IMR-90 (cell line): ENCODE data around the gene ITGAX. TPM values are rescaled to one million over a fixed set of nuclear protein-coding genes. Genes with fewer than 3 reads are reported as not detected.
A peak's percentile ranks its signal among the peaks of the same experiment; 100 is the strongest.

Experiments
- ATAC-seq: fragments of 200-7000 bp; cut with Tn5 transposase; 2 replicates; pipeline ENCODE4 v1.9.1; 2020; ENCODE audit warnings: low read depth, mild to moderate bottlenecking, moderate library complexity
- BruUV-seq: library from RNA; stranded (reverse); fragments of 400-500 nt; replicated peaks from 2 replicates; lab custom pipeline; 2021; lab: Mats Ljungman, UMichigan
- CTCF ChIA-PET: fragments of 300-600 bp; formaldehyde crosslinking; extraction: SDS; loops from one replicate; lab custom pipeline; 2021; ENCODE audit warnings: antibody characterized with exemption; lab: Yijun Ruan, JAX
- POLR2A ChIA-PET: fragments of 300-600 bp; sonication (Branson Sonifier 250); formaldehyde crosslinking; loops from one replicate; lab custom pipeline; 2022; ENCODE audit warnings: antibody characterized with exemption; ENCODE audit not compliant: unreplicated experiment; lab: Charles Lee
- DNase-seq: peaks from one replicate; pipeline ENCODE4 v3.0.0; 2013
- H2AFZ ChIP-seq: replicated peaks from 2 replicates; pipeline ENCODE3; 2013; ENCODE audit warnings: low read length, mild to moderate bottlenecking; ENCODE audit not compliant: poor library complexity
- H2AK5ac ChIP-seq: 2 replicates; pipeline ENCODE4 v1.6.1; 2013; ENCODE audit warnings: low read depth, low read length, inconsistent platforms
- H2AK9ac ChIP-seq: replicated peaks from 2 replicates; pipeline ENCODE3; 2013; ENCODE audit warnings: mild to moderate bottlenecking, low read depth, low read length, moderate library complexity; ENCODE audit not compliant: poor library complexity
- H2BK120ac ChIP-seq: 2 replicates; pipeline ENCODE4 v1.6.1; 2013; ENCODE audit warnings: low read depth, low read length, inconsistent platforms
- H2BK15ac ChIP-seq: 3 replicates; pipeline ENCODE4 v1.6.1; 2013; ENCODE audit warnings: low read depth, low read length, inconsistent platforms
- H2BK20ac ChIP-seq: 2 replicates; pipeline ENCODE4 v1.6.1; 2013; ENCODE audit warnings: low read depth, mild to moderate bottlenecking, inconsistent platforms, low read length, moderate library complexity
- H2BK5ac ChIP-seq: 2 replicates; pipeline ENCODE4 v1.6.1; 2013; ENCODE audit warnings: mild to moderate bottlenecking, low read depth, low read length, inconsistent platforms; ENCODE audit not compliant: poor library complexity, severe bottlenecking
- H3K14ac ChIP-seq: replicated peaks from 2 replicates; pipeline ENCODE4 v1.6.1; 2013; ENCODE audit warnings: low read depth, low read length, inconsistent platforms
- H3K18ac ChIP-seq: 2 replicates; pipeline ENCODE4 v1.6.1; 2013; ENCODE audit warnings: low read depth, low read length, control low read depth
- H3K23ac ChIP-seq: 2 replicates; pipeline ENCODE4 v1.6.1; 2013; ENCODE audit warnings: low read depth, low read length, inconsistent platforms
- H3K27ac ChIP-seq: 2 replicates; pipeline ENCODE4 v1.5.1; 2013; ENCODE audit warnings: mild to moderate bottlenecking, control low read depth, low read length; ENCODE audit not compliant: insufficient read depth
- H3K27me3 ChIP-seq: 2 replicates; pipeline ENCODE4 v1.6.1; 2013; ENCODE audit warnings: low read length; ENCODE audit not compliant: control insufficient read depth, insufficient read depth
- H3K36me3 ChIP-seq: 2 replicates; pipeline ENCODE4 v1.6.1; 2013; ENCODE audit warnings: low read length, mixed read lengths; ENCODE audit not compliant: control insufficient read depth, insufficient read depth
- H3K4ac ChIP-seq: 2 replicates; pipeline ENCODE4 v1.6.1; 2013; ENCODE audit warnings: low read depth, low read length, inconsistent platforms
- H3K4me1 ChIP-seq: 2 replicates; pipeline ENCODE4 v1.6.1; 2013; ENCODE audit warnings: low read length, mixed read lengths; ENCODE audit not compliant: control insufficient read depth, insufficient read depth
- H3K4me2 ChIP-seq: 2 replicates; pipeline ENCODE4 v1.6.1; 2013; ENCODE audit warnings: low read depth, mild to moderate bottlenecking, control low read depth, low read length, moderate library complexity
- H3K4me3 ChIP-seq: 2 replicates; pipeline ENCODE4 v1.5.1; 2013; ENCODE audit warnings: low read depth, mild to moderate bottlenecking, control low read depth, low read length, moderate library complexity; ENCODE audit not compliant: insufficient read depth
- H3K56ac ChIP-seq: 2 replicates; pipeline ENCODE4 v1.6.1; 2013; ENCODE audit warnings: low read length, inconsistent platforms; ENCODE audit not compliant: insufficient read depth; ENCODE audit errors: extremely low read depth
- H3K79me1 ChIP-seq, 2 experiments: 2 replicates each; pipeline ENCODE4 v1.6.1; 2013; ENCODE audit warnings: low read length in 2 of 2, inconsistent platforms in 1 of 2, low read depth in 1 of 2
- H3K9ac ChIP-seq: 2 replicates; pipeline ENCODE4 v1.6.1; 2013; ENCODE audit warnings: low read depth, low read length, control low read depth
- H3K9me1 ChIP-seq: 2 replicates; pipeline ENCODE4 v1.6.1; 2013; ENCODE audit warnings: low read length, inconsistent platforms; ENCODE audit not compliant: insufficient read depth
- H3K9me3 ChIP-seq: 2 replicates; pipeline ENCODE4 v1.6.1; 2013; ENCODE audit warnings: low read length; ENCODE audit not compliant: control insufficient read depth, insufficient read depth
- H4K20me1 ChIP-seq: 2 replicates; pipeline ENCODE4 v1.6.1; 2013; ENCODE audit warnings: low read length, inconsistent platforms; ENCODE audit not compliant: insufficient read depth
- H4K5ac ChIP-seq: 2 replicates; pipeline ENCODE4 v1.6.1; 2013; ENCODE audit warnings: mild to moderate bottlenecking, low read depth, low read length, control low read depth
- H4K8ac ChIP-seq, 2 experiments: 2 replicates each; pipeline ENCODE4 v1.6.1; 2013; ENCODE audit warnings: low read depth in 2 of 2, low read length in 2 of 2, control low read depth in 1 of 2, inconsistent platforms in 1 of 2
- H4K91ac ChIP-seq: 2 replicates; pipeline ENCODE4 v1.6.1; 2013; ENCODE audit warnings: low read depth, low read length, inconsistent platforms; ENCODE audit not compliant: insufficient read depth
- CHD1 ChIP-seq: IDR thresholded peaks from 2 replicates; pipeline ENCODE4 v1.6.1; 2012; ENCODE audit warnings: low read depth, low read length, improper control_type of control experiment
- ELK1 ChIP-seq: fragments of 150-350 bp; IDR thresholded peaks from 2 replicates; pipeline ENCODE4 v1.6.1; 2016; ENCODE audit warnings: low read depth, mild to moderate bottlenecking, low read length, moderate library complexity, borderline replicate concordance
- FOS ChIP-seq: fragments of 150-350 bp; IDR thresholded peaks from 2 replicates; pipeline ENCODE4 v1.6.1; 2016; ENCODE audit warnings: low read depth, low read length
- MAZ ChIP-seq: IDR thresholded peaks from 2 replicates; pipeline ENCODE4 v1.6.1; 2012; ENCODE audit warnings: low read depth, mild to moderate bottlenecking, low read length, improper control_type of control experiment, moderate library complexity, borderline replicate concordance
- MXI1 ChIP-seq: IDR thresholded peaks from 2 replicates; pipeline ENCODE4 v1.6.1; 2012; ENCODE audit warnings: low read depth, mild to moderate bottlenecking, low read length, moderate library complexity, borderline replicate concordance
- RAD21 ChIP-seq: IDR thresholded peaks from 2 replicates; pipeline ENCODE4 v1.6.1; 2012; ENCODE audit warnings: low read length, improper control_type of control experiment
- RCOR1 ChIP-seq: IDR thresholded peaks from 2 replicates; pipeline ENCODE4 v1.6.1; 2012; ENCODE audit warnings: mild to moderate bottlenecking, low read length, improper control_type of control experiment; ENCODE audit not compliant: insufficient replicate concordance
- SMC3 ChIP-seq: fragments of 150-350 bp; IDR thresholded peaks from 2 replicates; pipeline ENCODE4 v1.6.1; 2016; ENCODE audit warnings: low read depth, mild to moderate bottlenecking, antibody characterized with exemption, low read length, moderate library complexity
- WGBS, 2 experiments: methylation state at CpG; one replicate each; pipeline versions ENCODE4 v1.1.5 to v1.1.7; 2013; ENCODE audit warnings: missing lambda C conversion rate in 2 of 2; ENCODE audit not compliant: insufficient read length in 1 of 2; ENCODE audit errors: extremely low coverage in 2 of 2; 5-methylcytosine and 5-hydroxymethylcytosine counted together
- dilution Hi-C: fragments of 300-500 bp; cut with HindIII; formaldehyde crosslinking; loops from one replicate; pipeline ENCODE4 v1.14.3; 2018; ENCODE audit warnings: low sequenced_read_pairs; ENCODE audit not compliant: unreplicated experiment
- in situ Hi-C: fragments of 300-500 bp; cut with MboI; formaldehyde crosslinking; loops from 3 replicates; pipeline ENCODE4 v1.14.3; 2019; ENCODE audit warnings: low sequenced_read_pairs, inconsistent platforms, mixed read lengths
- intact Hi-C: fragments of 100-400 bp; cut with micrococcal nuclease; formaldehyde crosslinking; loops from 2 replicates; pipeline ENCODE4 v1.10.0; 2022
- polyA plus RNA-seq, 3 experiments: library from polyadenylated mRNA; depleted of rRNA; stranded (reverse); fragments of >200 nt; gene quantifications; 2 replicates each; pipeline ENCODE4 v1.2.3, GENCODE V29; 2012; ENCODE audit warnings: low replicate concordance in 1 of 3
- total RNA-seq: library from RNA; depleted of rRNA; stranded (reverse); fragments of >200 nt; gene quantifications from 2 replicates; pipeline ENCODE4 v1.2.3, GENCODE V29; 2012
- TF ChIP-seq, protein P1 (sequence below): fragments of 150-350 bp; IDR thresholded peaks from 2 replicates; pipeline ENCODE4 v1.6.1; 2017; ENCODE audit warnings: mild to moderate bottlenecking, antibody characterized with exemption, low read length, low read depth

Gene ITGAX
- total and polyA plus RNA-seq, 2 of the 4 experiments (the other 2 are of a cell fraction): 0.09 to 0.18 TPM

DNA sequence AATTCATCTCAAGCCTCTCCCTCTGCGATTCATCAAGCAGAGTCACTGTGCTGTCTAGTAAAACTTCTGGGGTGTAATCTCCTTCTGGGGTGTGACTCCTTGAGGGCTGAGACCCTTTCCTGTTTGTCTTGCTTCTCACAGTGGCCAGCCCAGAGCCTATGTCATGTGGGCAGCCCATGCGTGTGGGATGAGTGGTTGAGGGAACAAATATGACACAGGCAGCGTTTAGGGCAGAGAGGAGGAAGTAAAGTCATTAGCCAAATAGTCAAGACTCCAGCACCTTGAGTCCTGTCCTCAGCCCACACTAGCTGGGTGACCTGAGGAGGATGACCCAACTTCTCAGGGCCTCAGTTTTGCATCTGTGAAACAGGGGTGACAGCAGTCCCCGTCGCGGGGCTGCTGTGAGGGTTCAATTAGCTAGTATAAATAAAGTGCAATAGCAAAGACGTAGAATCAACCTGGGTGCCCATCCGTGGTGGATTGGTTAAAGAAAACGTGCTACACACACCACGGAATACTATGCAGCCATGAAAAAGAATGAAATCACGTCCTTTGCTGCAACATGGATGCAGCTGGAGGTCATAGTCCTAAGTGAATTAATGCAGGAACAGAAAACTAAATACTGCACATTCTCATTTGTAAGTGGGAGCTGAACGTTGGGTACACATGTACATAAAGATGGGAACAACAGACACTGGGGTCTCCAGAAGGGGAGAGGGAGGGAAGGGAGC lies 4.5 kb upstream of the ITGAX start:
- no peak overlapping the region for H3K14ac ChIP-seq
- H3K4me2 ChIP-seq: no peak overlapping the region
- no peak overlapping the region for H2AK5ac ChIP-seq
- no peaks in the 10 kb centered on the region for H3K36me3 ChIP-seq
- POLR2A ChIA-PET: no interaction called here
- H3K27me3 ChIP-seq: no peaks in the 10 kb centered on the region
- peak overlapping the region; percentile 32 for H2AFZ ChIP-seq
- dilution Hi-C loops (no loop called here), in situ Hi-C loops (no loop called here), intact Hi-C loops (no loop called here)
- no peak overlapping the region for H3K56ac ChIP-seq
- no peaks in the 10 kb centered on the region for H3K4me1 ChIP-seq
- no peak overlapping the region for H3K23ac ChIP-seq
- WGBS, 2 experiments: 70% methylated on average over 2 of the region's 12 CpGs; no CpG with 5 or more reads in 1 of the 2 experiments
- H4K91ac ChIP-seq: no peak overlapping the region
- no peak overlapping the region for H2AK9ac ChIP-seq
- no peak overlapping the region for H2BK120ac ChIP-seq
- no peaks in the 10 kb centered on the region for H3K9me3 ChIP-seq
- no peaks in the 10 kb centered on the region for H3K79me1 ChIP-seq
- H3K4me3 ChIP-seq: no peak overlapping the region
- no peak overlapping the region for H3K27ac ChIP-seq
- no peaks in the 10 kb centered on the region for H3K9me1 ChIP-seq
- H2BK15ac ChIP-seq: no peak overlapping the region
- H3K18ac ChIP-seq: no peak overlapping the region
- H3K9ac ChIP-seq: no peak overlapping the region
- CTCF ChIA-PET: interaction anchor here (0.6 kb wide), 1 partner anchor 59 kb away, joined by 4 read pairs; no protein-coding TSS in a partner anchor
- ATAC-seq: no peak
- no peak for TF ChIP-seq RCOR1
- TF ChIP-seq MXI1: no peak
- no peak for TF ChIP-seq RAD21
- TF ChIP-seq MAZ: no peak
- TF ChIP-seq FOS: no peak
- TF ChIP-seq CHD1: no peak
- TF ChIP-seq SMC3: no peak
- TF ChIP-seq, protein P1, sequence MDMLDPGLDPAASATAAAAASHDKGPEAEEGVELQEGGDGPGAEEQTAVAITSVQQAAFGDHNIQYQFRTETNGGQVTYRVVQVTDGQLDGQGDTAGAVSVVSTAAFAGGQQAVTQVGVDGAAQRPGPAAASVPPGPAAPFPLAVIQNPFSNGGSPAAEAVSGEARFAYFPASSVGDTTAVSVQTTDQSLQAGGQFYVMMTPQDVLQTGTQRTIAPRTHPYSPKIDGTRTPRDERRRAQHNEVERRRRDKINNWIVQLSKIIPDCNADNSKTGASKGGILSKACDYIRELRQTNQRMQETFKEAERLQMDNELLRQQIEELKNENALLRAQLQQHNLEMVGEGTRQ: no peak
- TF ChIP-seq ELK1: no peak
- no peak overlapping the region for H4K5ac ChIP-seq
- no peak overlapping the region for H4K8ac ChIP-seq
- no peak overlapping the region for H2BK5ac ChIP-seq
- H3K4ac ChIP-seq: no peak overlapping the region
- no peak overlapping the region for H2BK20ac ChIP-seq
- no TSS peak for BruUV-seq
- no peak for DNase-seq
- no peaks in the 10 kb centered on the region for H4K20me1 ChIP-seq
